NT2/D1 (cell line): ENCODE results near the gene PRRC2A.

ENCODE experiments used
- DNase-seq: peaks from one replicate; pipeline ENCODE4 v3.0.0-alpha.2; 2011; ENCODE audit warnings: low read depth, low spot score
- H3K27me3 ChIP-seq: 2 replicates; pipeline ENCODE4 v1.6.0; 2011; ENCODE audit warnings: mild to moderate bottlenecking; ENCODE audit not compliant: insufficient read length, insufficient read depth
- H3K36me3 ChIP-seq: 2 replicates; pipeline ENCODE4 v1.6.1; 2011; ENCODE audit warnings: mild to moderate bottlenecking, low read length, mixed read lengths; ENCODE audit not compliant: insufficient read depth, insufficient read length
- H3K4me1 ChIP-seq: 2 replicates; pipeline ENCODE4 v1.5.1; 2011; ENCODE audit not compliant: insufficient read depth, insufficient read length
- H3K4me3 ChIP-seq: 2 replicates; pipeline ENCODE4 v1.5.1; 2011; ENCODE audit warnings: low read depth; ENCODE audit not compliant: insufficient read length
- H3K9ac ChIP-seq: 2 replicates; pipeline ENCODE4 v1.6.0; 2011; ENCODE audit warnings: low read depth; ENCODE audit not compliant: insufficient read length
- H3K9me3 ChIP-seq: 2 replicates; pipeline ENCODE4 v1.5.1; 2011; ENCODE audit warnings: mild to moderate bottlenecking, low read length; ENCODE audit not compliant: insufficient read depth
- SUZ12 ChIP-seq: IDR thresholded peaks from 2 replicates; pipeline ENCODE4 v1.6.1; 2011; ENCODE audit not compliant: insufficient read length, insufficient read depth; ENCODE audit errors: extremely low read depth
- YY1 ChIP-seq: IDR thresholded peaks from 2 replicates; pipeline ENCODE4 v1.6.1; 2011; ENCODE audit not compliant: insufficient read length, insufficient read depth
- ZNF274 ChIP-seq: IDR thresholded peaks from 2 replicates; pipeline ENCODE4 v1.6.1; 2011; ENCODE audit warnings: mild to moderate bottlenecking, low read depth, low read length

The PRRC2A gene

DNA sequence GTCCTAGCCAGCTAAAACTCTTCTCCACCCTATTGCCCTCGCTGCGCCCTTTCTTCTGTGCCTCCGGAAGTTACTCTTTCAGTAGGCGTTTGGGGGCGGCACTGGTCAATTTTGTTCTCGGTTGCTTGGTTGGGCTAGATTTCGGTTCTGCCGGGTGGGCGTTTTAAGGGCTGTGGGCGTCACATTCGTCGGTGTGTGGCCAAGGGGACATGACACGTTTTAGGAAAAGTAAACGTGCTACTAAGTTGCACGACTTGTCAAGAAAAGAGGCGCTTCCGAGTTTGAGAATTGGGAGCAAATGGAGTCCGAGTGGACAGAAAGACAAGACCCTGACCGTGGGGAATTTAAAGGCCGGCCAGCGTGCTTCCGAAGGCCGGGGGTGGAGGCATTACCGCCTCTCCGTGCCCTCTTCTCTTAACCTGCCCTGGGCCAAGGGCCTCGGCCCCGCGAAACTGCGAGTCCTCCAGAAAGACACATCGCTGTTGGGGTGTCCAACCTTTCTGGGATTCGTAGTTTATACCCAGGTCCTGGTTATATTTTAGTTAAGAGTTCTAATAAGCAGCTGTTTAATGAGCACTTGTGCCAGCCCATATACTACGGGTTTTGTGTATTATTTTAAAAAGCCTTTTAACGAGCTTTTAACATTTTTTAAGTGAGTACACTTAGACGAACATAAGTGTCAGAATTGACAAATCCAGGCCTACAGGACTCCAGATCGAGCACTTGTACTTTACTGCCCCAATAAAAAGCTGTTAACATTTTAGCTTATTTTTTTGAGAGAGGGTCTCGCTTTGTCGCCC lies 32.6 kb downstream of the PRRC2A start:
- no peaks in the 10 kb centered on the region for H3K27me3 ChIP-seq
- TF ChIP-seq ZNF274 (no peak), SUZ12 (no peak), YY1 (no peak)
- H3K9me3 ChIP-seq = no peaks in the 10 kb centered on the region
- H3K36me3 ChIP-seq = peaks cover 39% of the 10 kb centered on the region
- DNase-seq = peak; percentile 74
- H3K4me3 ChIP-seq = peak overlapping the region; percentile 89
- no peaks in the 10 kb centered on the region for H3K4me1 ChIP-seq
- peak overlapping the region; percentile 85 for H3K9ac ChIP-seq

DNA sequence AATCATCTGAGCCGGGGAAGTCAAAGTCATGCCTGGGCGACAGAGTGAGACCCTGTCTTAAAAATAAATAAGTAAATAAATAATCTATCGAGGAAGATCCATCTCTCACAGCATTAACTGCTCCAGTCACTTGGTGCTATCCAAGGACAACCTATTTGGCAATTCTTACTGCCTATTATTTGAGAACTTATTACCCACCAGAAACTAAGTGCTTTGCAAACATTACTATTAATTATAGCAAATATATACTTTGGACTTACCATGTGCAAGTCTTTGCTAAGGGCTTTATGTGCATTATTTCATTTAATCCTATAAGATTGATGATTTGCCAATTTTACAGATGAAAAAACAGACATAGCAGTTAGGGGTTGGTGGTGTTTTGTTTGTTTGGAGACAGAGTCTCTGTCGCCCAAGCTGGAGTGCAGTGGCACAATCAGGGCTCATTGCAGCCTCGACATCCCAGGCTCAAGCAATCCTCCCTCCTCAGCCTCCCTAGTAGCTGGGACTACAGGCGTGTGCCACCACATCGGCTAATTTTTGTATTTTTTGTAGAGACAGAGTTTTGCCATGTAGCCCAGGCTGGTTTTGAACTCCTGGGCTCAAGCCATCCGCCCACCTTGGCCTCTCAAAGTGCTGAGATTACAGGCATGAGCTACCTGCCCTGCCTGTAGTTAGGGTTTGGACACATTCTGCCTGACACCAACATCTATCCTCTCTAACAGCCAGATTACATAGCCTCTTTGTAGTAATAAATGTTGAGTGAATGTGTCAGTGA lies 34.2 kb downstream of the PRRC2A start:
- H3K27me3 ChIP-seq = no peaks in the 10 kb centered on the region
- H3K36me3 ChIP-seq = peaks cover 34% of the 10 kb centered on the region
- no peak overlapping the region for H3K4me3 ChIP-seq
- no peaks in the 10 kb centered on the region for H3K9me3 ChIP-seq
- no peak overlapping the region for H3K9ac ChIP-seq
- peaks cover 8% of the 10 kb centered on the region for H3K4me1 ChIP-seq
- TF ChIP-seq ZNF274 = no peak
- TF ChIP-seq SUZ12 = no peak
- TF ChIP-seq YY1 = no peak
- no peak for DNase-seq

DNA sequence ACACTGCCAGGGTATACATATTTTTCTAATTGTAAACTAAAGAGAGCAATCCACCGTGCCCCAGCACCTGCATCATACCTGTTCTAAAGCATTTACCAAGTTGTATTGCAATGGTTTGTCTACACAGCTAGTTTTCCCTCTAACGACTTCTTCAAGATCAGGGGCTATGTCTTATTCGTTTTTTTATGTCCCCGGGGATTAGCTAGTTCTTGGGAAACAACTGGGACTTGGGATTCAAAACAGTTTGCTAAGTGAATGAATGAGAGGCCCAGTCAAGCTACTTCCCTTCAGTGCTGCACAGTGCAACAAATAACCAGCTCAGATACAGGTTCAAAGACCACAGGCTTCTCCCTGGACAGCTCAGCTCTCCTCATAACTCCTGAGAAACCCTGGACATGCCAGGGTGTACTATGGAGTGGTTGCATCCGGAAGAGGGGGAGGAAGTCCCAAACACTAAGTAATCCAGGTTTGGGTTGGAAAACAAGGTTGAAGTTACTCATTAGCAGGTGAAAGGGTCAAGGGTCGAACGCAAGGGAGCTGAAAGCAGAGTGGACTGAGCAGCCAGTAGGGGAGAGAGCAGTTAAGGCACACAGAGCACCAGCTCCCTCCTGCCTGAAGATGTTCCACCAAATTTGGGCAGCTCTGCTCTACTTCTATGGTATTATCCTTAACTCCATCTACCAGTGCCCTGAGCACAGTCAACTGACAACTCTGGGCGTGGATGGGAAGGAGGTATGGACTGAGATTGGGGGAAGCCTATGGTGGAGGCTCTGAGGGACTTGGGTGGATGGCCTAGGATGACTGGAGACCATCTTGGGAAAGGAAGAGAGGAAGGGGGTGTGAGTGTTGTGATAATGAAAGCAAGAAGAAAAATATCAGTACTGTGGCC lies 35.1 kb downstream of the PRRC2A start, which contains the start of gene APOM:
Gene APOM (plus strand): TSS at position 546 of the 889 bp plus-strand sequence. CDS start 73 bp downstream, at position 619.
- no peak for DNase-seq
- H3K4me1 ChIP-seq = peaks cover 8% of the 10 kb centered on the region
- H3K27me3 ChIP-seq = no peaks in the 10 kb centered on the region
- TF ChIP-seq SUZ12 (no peak), ZNF274 (no peak), YY1 (no peak)
- no peaks in the 10 kb centered on the region for H3K9me3 ChIP-seq
- peaks cover 32% of the 10 kb centered on the region for H3K36me3 ChIP-seq
- H3K4me3 ChIP-seq = no peak within 1 kb of the TSS
- no peak within 1 kb of the TSS for H3K9ac ChIP-seq

DNA sequence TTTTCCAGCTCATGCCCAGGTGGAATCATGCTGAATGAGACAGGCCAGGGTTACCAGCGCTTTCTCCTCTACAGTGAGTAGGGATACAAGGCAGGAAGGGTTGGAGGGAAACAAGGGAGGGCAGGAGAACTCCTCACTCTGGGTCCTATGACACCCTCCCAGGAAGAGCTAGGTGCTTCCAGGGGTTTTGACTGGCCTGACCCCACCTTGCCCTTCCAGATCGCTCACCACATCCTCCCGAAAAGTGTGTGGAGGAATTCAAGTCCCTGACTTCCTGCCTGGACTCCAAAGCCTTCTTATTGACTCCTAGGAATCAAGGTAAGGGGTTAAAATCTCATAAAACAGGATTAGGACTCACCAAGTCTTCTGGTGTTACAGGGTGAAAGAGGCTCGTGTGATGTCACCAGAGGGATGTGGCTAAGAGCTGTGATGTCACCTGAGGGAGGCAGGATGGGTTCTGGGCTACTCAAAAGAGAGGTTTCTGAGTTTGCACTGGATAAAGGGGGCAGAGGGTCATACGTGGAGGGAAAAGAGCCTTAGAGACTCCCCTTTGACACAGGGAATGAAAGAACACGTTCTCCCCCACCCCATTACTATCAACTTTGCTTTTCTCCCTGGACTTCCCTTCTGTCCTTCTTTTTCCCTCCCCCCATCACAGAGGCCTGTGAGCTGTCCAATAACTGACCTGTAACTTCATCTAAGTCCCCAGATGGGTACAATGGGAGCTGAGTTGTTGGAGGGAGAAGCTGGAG lies 37.1 kb downstream of the PRRC2A start:
- no peak overlapping the region for H3K4me3 ChIP-seq
- H3K9ac ChIP-seq = no peak overlapping the region
- H3K9me3 ChIP-seq = no peaks in the 10 kb centered on the region
- TF ChIP-seq ZNF274 (no peak), YY1 (no peak), SUZ12 (no peak)
- peaks cover 38% of the 10 kb centered on the region for H3K36me3 ChIP-seq
- DNase-seq = no peak
- no peaks in the 10 kb centered on the region for H3K27me3 ChIP-seq
- peaks cover 8% of the 10 kb centered on the region for H3K4me1 ChIP-seq

DNA sequence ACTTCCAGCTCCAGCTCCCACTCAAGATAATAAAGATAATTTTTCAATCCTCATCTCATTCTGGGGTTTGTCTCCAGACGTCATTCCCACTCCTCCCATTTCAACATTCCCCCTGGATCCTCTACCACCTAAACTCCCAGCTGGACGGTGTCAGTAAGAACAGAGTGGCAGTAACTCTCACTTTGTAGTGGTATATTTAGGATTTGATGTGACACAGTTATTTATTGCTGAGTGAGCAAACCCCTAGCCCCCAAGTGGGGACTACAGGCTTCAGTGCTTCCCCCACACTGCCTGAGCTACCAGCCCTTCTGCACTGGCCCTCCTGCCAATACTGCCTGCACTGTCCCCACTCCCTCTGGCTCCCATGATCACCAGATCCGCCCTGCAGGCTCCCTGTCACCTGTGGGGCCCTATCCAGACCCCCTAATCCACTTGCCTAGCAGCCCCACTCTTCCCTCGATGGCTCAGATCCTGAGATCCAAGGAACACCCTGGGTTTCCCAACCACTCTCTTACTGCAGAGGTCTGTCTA lies 37.7 kb downstream of the PRRC2A start:
- Histone ChIP-seq H3K27me3 (no peaks in the 10 kb centered on the region), H3K4me3 (no peak overlapping the region), H3K9me3 (no peaks in the 10 kb centered on the region), H3K9ac (no peak overlapping the region), H3K36me3 (peaks cover 44% of the 10 kb centered on the region), H3K4me1 (peaks cover 8% of the 10 kb centered on the region)
- DNase-seq = no peak
- TF ChIP-seq SUZ12 = no peak
- TF ChIP-seq ZNF274 = no peak
- no peak for TF ChIP-seq YY1

DNA sequence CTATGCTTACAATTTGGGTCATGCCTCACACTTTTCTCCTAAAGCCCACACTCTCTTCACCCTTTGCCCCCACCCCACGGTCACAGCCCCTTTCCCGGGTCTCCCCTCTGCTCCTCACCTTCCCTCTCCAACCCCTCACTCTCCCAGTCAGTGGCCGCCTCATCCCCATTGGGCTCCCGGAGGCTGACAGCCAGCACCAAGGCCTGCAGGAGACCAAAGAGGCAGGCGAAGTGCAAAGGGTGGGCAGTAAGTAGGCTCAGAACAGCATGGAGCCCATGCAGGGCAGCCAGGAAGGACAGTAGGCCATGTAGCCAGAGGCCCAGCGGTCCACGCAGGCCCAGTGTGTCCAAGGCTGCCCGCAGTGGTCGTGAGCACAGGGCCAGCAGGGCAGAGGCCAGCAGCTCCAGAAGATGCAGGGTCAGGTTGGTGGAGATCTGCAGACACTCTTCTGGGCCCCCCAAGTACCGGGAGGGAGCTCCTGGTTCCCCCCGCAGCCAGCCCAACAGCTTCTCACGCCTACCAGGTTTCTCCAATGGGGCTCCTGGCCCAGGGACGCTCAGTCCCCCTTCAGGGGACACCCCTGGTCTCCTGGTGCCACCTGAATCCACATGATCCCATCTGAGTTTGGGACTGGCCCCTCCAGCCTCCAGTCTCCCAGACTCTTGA lies 38.6 kb downstream of the PRRC2A start:
- H3K36me3 ChIP-seq = peaks cover 51% of the 10 kb centered on the region

More for the DNA sequence above, 38.6 kb downstream of the PRRC2A start:
- TF ChIP-seq YY1 (no peak), ZNF274 (no peak), SUZ12 (no peak)
- H3K9me3 ChIP-seq = no peaks in the 10 kb centered on the region
- no peaks in the 10 kb centered on the region for H3K27me3 ChIP-seq
- H3K9ac ChIP-seq = no peak overlapping the region
- peaks cover 8% of the 10 kb centered on the region for H3K4me1 ChIP-seq
- no peak for DNase-seq
- peak overlapping the region; percentile 75 for H3K4me3 ChIP-seq
